ENCODE measurements around the gene PTPDC1.
"Not testable (repeated sequence)": the region's sequence is repeated elsewhere in the genome, so short reads cannot be mapped to it uniquely, and the experiment has no call there.

PTPDC1 gene

DNA sequence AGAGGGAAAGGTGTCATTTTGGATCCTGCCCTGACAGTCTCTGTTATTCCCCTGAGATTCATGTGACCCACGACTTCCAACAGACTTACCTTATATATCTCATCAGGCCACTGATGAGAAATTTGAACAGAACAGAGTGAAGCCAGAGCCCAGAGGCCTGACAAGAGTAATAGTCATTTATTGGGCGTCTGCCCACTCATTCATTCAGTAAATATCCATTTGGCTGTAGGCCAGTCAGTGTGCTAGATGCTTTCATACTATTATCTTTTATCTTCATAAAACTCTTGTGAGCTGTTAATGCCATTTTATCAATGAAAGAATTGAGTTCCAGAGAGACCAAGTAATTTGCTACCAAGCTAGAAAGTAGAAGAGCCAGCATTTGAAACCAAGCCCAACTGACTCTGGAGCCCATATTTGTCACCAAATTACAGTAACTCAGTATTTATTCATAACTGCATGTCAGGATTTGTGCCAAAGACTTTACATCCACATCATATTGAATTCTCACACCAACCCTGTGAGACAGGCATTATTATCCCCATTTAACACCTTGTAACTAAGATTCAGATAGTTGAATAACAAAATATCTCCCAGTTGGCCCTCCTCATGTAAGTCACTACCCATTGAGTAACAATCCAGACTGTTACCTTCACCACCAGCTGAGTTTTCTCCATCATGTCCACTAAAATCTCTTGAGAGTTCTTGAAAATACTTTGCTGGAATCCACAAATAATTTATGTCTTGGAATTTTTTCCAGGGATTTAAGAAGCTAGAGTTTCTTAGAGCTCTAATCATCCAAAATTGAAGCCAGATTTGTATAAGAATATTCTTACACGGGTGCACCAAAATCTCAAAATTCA lies 2.5 kb downstream of the PTPDC1 start:
- no peak for DNase-seq (ENCODE audit: low read depth in 2 of 2, low spot score in 1 of 2)

DNA sequence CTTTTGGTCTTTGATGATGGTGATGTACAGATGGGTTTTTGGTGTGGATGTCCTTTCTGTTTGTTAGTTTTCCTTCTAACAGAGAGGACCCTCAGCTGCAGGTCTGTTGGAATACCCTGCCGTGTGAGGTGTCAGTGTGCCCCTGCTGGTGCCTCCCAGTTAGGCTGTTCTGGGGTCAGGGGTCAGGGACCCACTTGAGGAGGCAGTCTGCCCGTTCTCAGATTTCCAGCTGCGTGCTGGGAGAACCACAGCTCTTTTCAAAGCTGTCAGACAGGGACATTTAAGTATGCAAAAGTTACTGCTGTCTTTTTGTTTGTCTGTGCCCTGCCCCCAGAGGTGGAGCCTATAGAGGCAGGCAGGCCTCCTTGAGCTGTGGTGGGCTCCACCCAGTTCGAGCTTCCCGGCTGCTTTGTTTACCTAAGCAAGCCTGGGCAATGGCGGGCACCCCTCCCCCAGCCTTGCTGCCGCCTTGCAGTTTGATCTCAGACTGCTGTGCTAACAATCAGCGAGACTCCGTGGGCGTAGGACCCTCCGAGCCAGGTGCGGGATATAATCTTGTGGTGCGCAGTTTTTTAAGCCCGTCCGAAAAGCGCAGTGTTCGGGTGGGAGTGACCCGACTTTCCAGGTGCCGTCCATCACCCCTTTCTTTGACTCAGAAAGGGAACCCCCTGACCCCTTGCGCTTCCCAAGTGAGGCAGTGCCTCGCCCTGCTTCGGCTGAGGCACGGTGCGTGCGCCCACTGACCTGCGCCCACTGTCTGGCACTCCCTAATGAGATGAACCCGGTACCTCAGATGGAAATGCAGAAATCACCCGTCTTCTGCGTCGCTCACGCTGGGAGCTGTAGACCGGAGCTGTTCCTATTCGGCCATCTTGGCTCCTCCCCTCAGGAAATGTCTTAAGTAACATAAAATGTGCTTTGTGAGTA lies 10.2 kb downstream of the PTPDC1 start:
- DNase-seq (ENCODE audit: low read depth in 2 of 2, low spot score in 1 of 2) = not testable (repeated sequence)

DNA sequence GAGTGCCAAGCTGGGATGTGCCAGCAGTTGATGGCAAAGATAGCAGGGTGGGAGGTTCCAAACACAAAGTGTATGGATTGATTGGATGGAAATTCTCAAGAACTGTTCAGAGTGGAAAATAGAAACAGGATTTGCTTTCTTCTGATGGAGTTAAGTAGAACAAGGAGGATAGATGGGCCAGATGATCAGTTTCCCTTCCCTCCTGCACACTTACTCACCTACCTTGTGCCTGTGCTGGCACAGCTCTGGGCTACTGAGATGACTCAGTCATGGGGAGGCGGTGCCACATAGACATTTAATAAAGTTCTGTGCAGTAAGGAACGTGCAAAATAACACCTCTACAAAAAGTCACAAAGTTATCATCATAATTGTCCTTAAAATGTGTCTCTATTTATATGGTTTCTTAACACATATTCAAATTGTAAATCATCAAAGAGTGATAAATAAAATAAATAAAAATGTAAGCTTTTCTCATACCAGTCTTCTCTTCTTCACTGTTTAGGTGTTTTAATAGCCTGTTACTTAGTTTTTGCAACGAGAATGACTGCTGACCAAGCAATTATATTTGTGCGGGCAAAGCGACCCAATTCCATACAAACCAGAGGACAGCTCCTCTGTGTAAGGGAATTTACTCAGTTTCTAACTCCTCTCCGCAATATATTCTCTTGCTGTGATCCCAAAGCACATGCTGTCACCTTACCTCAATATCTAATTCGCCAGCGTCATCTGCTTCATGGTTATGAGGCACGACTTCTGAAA lies 12.7 kb downstream of the PTPDC1 start:
- DNase-seq (ENCODE audit: low read depth in 2 of 2, low spot score in 1 of 2) = no peak

DNA sequence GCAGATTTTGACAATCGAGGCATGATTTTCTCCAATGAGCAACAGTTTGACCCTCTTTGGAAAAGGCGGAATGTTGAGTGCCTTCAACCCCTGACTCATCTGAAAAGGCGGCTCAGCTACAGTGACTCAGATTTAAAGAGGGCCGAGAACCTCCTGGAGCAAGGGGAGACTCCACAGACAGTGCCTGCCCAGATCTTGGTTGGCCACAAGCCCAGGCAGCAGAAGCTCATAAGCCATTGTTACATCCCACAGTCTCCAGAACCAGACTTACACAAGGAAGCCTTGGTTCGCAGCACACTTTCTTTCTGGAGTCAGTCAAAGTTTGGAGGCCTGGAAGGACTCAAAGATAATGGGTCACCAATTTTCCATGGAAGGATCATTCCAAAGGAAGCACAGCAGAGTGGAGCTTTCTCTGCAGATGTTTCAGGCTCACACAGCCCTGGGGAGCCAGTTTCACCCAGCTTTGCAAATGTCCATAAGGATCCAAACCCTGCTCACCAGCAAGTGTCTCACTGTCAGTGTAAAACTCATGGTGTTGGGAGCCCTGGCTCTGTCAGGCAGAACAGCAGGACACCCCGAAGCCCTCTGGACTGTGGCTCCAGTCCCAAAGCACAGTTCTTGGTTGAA lies 13.6 kb downstream of the PTPDC1 start:
- DNase-seq (ENCODE audit: low read depth in 2 of 2, low spot score in 1 of 2) = no peak

DNA sequence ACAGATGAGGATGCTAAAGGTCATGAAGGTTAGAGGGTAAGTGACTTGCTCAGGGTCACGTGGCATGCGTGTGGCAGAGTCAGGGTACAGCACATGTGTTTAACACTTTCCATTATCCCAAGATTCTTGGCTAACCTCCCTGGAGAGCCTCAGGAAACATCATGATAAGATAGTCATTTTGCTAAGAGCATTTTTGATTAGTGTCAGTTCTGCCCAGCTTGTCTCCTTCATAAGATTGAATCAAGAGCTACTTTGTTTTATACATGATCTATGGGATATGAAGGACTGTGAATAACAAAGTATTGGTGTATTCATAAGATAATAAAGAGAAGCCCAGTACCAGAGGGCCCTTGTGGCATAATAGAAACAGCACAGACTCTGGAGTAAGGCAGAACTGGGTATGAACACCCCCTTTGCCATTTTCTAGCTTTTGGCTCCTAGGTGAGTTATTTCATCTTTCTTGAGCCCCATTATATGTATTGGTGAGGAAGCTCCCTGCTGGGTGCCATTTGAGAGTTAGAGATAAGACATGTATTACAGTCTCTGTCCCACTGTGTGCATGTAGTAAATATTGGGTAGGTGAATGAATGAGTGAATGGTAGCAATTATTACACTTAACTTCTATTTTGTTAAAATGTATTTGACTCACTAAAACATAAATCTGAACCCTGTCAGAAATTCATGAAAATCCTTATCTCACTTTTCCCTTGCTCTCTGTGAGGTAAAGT lies 16.1 kb downstream of the PTPDC1 start:
- no peak for DNase-seq (ENCODE audit: low read depth in 2 of 2, low spot score in 1 of 2)

DNA sequence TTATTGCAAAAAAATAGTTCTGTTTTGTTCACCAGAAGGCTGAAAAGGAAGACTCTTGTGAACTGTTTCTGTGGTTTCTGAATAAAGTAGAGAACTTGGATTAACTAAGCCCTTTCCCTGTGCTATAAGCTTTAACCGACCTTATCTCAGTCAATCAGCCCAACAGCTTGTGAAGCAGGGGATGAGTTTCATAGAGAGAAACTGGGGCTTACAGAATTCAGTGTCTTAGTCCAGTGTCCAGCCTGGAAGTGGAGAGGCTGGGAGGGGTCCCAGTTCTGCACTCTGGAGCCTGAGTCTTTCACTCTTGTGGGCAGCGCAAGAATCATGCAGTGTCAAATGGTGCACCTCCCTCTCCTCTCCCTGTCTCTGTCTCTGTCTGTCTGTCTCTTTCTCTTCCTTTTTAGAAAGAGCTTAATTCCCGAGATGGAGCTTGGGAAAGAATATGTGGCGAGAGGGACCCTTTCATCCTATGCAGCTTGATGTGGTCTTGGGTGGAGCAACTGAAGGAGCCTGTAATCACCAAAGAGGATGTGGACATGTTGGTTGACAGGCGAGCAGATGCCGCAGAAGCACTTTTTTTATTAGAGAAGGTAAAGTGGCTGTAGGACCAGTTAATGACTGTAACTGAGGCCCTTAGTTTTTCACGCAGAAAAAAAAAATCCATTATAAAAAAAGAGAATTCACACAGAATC lies 17.0 kb downstream of the PTPDC1 start:
- DNase-seq (ENCODE audit: low read depth in 2 of 2, low spot score in 1 of 2) = no peak

DNA sequence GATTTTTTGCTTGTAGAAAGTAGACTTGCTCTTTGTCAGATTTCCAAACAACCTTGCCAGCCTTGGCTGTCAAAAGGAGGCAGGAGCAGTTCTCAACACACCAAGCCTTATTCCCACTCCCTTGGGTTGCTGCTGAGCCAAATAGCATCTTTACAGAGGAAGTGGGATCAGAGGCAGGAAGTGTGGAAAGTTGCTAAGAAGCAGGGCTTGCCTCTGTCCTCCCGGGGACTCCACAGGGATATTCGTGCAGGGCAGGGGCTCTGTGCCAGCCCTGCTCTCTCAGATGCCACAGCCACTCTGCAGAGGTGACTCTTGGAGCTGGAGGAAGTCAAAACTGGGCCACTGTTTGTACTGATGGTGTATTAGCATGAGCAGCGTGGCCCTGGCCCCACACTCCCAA lies 24.3 kb downstream of the PTPDC1 start:
- no peak for DNase-seq (ENCODE audit: low read depth in 2 of 2, low spot score in 1 of 2)

DNA sequence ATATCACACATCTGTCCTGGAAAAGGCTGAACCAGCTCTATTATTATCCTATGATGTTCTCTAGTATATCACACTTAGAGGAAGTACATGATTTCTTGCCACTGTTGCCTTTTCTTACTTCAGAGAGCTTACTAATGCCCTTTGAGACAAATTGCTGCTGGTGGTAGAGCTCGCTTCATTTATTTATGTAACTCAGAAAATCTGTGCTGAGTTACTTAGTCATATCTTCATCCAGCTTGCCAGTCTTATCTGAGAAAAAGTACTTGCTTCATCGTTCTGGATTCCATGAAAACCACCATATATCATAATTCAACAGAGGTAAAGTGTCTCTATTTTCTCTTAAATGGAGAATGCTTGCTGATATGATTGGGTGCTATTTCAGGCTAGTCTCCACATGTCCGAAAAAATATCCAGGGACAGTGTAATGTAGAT lies 26.6 kb downstream of the PTPDC1 start:
- no peak for DNase-seq (ENCODE audit: low read depth in 2 of 2, low spot score in 1 of 2)

DNA sequence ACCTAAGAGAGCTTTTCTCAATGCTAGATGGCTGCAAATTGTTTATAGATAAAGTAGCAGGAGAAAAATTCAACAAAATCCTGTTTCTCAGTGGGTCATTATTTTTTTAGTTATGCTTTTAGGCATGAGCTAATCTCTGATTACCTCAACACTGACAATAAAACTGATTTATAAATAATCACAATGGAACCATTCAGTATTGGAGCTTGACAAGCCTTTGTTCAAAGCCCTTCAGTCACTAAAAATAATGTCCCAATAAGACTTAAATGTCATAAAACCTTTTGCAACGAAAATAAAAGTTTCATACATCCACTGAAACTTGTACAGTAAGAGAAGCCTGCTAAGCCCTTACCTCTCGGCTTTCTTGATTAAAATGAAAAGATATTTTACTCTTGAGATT lies 27.2 kb downstream of the PTPDC1 start:
- DNase-seq (ENCODE audit: low read depth in 2 of 2, low spot score in 1 of 2) = no peak

DNA sequence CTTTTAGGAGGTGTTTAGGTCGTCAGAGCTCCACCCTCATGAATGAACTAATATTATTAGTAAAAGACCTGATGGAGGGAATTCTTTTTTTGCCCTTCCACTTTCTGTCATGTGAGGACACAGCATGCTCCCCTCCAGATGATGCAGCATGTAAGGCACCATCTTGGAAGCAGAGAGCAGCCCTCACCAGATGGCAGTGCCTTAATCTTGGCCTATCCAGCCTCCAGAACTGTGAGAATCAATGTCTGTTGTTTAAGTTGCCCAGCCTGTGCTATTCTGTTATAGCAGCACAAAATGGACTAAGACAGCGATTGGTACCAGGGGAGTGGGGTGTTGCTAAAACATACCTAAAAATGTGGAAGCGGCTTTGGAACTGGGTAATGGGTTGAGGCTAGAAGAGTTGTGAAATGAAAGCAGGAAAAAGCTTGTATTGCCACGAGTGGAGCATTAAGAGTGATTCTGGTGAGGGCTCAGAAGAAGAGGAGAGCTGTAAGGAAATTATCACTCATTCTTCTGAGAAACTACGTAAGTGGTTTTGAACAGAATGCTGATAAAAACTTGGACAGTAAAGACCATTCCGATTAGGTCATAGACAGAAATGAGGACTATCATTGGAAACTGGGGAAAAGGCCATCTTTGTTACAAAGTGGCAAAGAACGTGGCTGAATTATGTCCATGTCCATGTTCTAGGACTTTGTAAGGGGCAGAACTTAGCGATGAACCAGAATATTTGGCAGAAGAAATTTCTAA lies 28.6 kb downstream of the PTPDC1 start:
- DNase-seq (ENCODE audit: low read depth in 2 of 2, low spot score in 1 of 2) = no peak

DNA sequence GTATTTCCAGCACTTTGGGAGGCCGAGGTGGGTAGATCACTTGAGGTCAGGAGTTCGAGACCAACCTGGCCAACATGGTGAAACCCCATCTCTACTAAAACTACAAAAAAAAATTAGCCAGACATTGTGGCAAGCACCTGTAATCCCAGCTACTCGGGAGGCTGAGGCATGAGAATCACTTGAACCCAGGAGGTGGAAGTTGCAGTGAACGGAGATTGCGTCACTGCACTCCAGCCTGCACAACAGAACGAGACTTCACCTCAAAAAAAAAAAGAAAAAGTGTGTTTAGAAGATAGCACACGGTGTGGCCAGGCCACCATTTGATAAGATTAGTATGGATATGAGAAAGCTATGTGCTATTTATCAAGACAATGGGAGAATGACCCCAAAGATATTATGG lies 35.8 kb downstream of the PTPDC1 start:
- not testable (repeated sequence) for DNase-seq (ENCODE audit: low read depth in 2 of 2, low spot score in 1 of 2)

DNA sequence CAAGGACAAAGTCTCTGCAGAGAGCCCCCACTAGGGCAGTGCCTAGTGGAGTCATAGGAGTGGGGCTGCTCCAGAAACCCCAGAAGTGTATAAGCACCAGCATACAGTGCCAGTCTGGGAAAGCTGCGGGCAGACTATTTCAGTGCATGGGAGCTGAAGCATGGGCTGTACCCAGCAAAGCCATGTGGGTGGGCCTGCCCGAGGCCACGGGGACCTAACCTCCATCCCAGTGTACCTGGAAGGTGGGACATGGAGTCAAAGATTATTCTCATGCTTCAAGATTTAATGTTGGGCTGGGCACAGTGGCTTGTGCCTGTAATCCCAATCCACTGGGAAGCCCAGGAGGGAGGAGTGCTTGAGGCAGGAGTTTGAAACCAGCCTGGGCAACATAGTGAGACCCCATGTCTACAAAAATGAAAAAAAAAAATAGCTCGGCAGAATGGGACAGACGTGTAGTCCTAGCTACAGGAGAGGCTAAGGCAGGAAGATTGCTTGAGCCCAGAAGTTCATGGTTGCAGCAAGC lies 36.7 kb downstream of the PTPDC1 start:
- DNase-seq (ENCODE audit: low read depth in 2 of 2, low spot score in 1 of 2) = no peak

DNA sequence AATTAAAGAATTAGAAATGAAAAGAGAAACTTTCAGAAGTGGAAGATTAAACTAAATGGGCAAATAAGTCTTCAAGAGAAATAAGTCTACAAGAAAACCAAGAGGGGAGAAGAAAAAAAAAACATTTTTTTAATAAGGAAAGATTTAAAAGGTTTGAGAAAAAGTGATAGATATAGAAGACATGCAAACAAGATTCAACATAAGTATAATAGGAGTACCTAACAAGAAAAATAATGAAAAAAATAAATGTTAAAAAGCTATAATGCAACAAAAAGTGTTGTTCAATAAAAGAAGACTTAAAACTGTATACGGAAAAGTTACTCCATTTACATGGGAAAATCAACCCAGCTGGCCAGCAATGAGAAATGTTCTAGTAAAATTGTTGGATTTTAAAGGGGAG lies 42.6 kb downstream of the PTPDC1 start:
- DNase-seq (ENCODE audit: low read depth in 2 of 2, low spot score in 1 of 2) = no peak

DNA sequence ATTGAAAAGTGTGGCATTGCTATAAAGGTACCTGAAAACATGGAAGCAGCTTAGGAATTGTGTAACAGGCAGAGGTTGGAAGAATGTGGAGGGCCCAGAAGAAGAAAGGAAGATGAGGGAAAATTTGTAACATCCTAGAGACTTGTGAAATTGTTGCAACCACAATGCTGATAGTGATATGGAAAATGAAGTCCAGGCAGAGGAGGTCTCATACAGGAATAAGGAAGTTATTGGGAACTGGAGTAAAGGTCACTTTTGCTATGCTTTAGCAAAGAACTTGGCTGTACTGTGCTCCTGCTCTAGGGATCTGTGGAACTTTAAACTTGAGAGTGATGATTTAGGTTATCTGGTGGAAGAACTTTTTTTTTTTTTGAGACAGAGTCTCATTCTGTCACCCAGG lies 43.5 kb downstream of the PTPDC1 start:
- DNase-seq (ENCODE audit: low read depth in 2 of 2, low spot score in 1 of 2) = no peak

DNA sequence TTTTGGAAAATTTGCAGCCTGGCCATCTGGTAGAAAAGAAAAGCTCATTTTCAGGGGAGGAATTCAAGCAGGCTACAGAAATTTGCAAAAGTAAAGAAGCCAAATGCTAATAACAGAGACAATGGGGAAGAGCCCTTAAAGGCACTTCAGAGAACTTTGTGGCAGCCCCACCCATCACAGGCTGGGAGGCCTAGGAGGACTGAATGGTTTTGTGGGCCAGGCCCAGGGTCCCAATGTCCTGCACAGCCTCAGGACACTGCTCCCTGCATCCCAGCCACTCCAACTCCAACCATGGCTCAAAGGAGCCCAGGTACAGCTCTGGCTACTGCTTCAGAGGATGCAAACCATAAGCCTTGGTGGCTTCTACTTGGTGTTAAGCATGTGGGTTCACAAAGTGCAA lies 44.3 kb downstream of the PTPDC1 start:
- no peak for DNase-seq (ENCODE audit: low read depth in 2 of 2, low spot score in 1 of 2)

DNA sequence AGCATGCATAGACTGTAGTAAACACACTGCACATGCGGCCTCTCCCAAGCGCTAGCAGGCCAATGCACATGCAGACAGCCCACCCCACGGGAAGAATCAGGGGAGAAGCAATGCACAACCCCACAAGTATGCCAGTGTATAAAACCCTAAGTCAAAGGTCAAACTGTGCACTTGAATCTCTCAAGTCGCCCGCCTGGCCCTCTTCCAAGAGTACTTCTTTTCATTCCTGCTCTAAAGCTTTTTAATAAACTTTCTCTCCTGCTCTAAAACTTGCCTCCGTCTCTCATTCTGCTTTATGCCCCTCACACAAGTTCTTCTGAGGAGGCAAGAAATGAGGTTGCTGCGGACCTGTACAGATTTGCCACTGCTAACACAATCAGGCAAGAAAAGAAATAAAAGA lies 50.4 kb downstream of the PTPDC1 start:
- no peak for DNase-seq (ENCODE audit: low read depth in 2 of 2, low spot score in 1 of 2)

DNA sequence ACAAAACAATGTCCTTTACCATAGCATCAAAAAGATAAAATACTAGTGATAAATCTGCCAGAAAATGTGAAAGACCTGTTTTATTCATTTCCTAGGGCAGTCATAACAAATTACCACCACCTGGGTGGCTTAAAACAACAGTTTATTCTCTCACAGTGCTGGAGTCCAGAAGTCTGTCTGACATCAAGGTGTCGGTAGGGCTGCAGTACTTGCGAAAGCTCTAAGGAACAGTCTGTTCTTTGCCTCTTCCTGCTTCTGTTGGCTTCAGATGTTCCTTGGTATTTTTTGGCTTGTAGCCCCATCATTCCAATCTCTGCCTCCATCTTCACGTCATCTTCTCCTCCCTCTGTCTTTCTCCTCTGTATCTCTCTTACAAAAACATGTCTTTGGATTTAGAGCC lies 51.0 kb downstream of the PTPDC1 start:
- no peak for DNase-seq (ENCODE audit: low read depth in 2 of 2, low spot score in 1 of 2)

DNA sequence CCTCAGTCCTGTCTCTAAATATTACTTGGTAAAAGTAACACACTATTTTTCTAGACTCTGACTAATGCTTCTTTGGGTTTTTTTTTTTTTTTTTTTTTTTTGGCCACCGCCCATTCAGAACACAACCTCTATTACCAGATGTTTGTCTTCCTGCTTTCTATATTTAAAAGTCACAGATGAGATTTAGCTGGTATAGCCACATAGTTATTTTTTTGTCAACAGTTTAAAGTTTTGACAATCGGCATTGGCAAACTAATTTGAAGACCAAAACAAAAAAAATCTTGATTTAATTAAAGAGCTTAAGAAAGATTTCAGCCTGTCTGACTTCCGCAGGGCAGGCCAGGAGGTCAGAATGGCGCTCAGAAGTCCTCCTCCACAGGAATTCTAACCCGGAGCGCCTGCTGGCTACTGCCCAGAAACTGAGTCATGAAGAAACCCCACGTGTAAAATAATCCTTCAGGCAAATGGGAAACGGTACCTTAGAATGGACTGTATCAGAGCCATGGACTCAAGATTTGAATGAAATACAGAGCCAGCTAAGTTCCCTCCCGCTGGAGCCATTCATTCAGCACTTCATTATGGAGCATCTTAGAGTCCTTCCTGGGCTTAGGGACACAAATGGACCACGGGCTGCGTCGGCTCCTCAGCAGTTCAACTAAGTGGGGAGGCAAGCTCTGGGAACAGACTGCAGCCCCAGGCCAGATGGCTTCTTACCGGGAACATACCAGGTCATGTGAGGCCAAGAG lies 55.6 kb downstream of the PTPDC1 start:
- no peak for DNase-seq (ENCODE audit: low read depth in 2 of 2, low spot score in 1 of 2)
